ENCODE measurements around the gene REPS1. TPM values are rescaled to one million over a fixed set of nuclear protein-coding genes. Genes with fewer than 3 reads are reported as not detected.
"Not testable (repeated sequence)": the region's sequence is repeated elsewhere in the genome, so short reads cannot be mapped to it uniquely, and the experiment has no call there.

The REPS1 gene
- total RNA-seq, 2 donors from 2014 or later: 43.1 to 86.0 TPM

DNA sequence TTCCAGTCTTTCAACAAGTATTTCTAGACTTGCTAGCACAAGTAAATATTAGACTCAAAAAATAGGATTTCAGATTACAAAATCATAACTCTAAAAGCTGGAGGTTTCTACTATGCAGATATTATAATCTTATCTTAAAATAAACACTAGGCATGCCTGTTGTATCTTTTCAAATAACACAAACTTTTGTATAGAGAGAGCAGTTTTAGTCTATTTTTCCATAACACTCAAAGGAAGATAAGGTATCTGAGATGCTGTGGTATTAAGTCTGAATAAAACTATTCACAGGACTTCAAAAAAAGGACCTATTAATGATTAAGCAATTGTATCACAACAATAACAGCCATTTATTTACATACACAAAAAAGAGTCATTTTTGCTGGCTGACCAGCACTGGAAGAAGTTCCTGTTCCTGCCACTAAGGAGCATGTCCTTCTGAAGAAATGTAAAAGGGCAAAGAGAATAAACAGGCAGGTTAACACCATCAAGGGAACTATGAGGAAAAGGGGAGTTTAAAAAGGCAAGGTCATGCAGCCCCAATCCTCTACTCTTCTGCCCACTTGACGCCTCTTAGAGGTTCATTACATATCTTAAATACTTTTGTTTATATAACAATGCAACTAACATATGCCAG is 39.4 kb downstream of the REPS1 start:
- TF ChIP-seq, protein P1, sequence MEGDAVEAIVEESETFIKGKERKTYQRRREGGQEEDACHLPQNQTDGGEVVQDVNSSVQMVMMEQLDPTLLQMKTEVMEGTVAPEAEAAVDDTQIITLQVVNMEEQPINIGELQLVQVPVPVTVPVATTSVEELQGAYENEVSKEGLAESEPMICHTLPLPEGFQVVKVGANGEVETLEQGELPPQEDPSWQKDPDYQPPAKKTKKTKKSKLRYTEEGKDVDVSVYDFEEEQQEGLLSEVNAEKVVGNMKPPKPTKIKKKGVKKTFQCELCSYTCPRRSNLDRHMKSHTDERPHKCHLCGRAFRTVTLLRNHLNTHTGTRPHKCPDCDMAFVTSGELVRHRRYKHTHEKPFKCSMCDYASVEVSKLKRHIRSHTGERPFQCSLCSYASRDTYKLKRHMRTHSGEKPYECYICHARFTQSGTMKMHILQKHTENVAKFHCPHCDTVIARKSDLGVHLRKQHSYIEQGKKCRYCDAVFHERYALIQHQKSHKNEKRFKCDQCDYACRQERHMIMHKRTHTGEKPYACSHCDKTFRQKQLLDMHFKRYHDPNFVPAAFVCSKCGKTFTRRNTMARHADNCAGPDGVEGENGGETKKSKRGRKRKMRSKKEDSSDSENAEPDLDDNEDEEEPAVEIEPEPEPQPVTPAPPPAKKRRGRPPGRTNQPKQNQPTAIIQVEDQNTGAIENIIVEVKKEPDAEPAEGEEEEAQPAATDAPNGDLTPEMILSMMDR (IDR thresholded peaks at IDR 0.05): no peak
- peaks cover 3 to 20% of the 10 kb centered on the region in 2 donors for H3K4me1 ChIP-seq (ENCODE audit: control insufficient read depth in 1 of 2, low read depth in 2 of 2)
- no peak overlapping the region for H3K27ac ChIP-seq
- ATAC-seq (ENCODE audit: insufficient number of reproducible peaks, low FRiP score, low read depth) (no peak), DNase-seq (ENCODE audit: low spot score) (no peak)
- H3K36me3 ChIP-seq: no peaks in the 10 kb centered on the region
- H3K9me3 ChIP-seq: no peaks in the 10 kb centered on the region
- H3K4me3 ChIP-seq: no peak overlapping the region
- H3K27me3 ChIP-seq (replicated peaks; ENCODE audit: insufficient read depth): no peaks in the 10 kb centered on the region

DNA sequence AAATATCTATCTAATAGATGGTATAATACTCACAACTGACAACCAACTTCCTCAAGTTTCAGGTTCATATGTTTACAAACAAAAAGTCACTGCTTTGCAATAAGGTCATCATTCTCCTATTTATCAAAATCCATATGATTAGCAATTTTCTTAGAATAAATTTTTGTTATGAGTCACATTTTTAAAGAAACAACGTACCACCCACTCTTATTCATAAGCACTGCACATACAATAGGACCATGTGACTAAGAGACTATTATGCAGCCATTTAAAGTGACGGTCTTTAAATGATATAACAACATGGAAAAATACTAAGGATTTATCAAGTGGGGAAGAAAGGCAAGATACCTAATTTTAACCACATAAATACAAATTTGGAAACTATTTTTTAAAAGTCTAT is 40.0 kb downstream of the REPS1 start:
- Histone ChIP-seq H3K36me3 (no peaks in the 10 kb centered on the region), H3K27ac (no peak overlapping the region), H3K4me1 (ENCODE audit: control insufficient read depth in 1 of 2, low read depth in 2 of 2) (peaks cover 3 to 20% of the 10 kb centered on the region in 2 donors), H3K4me3 (no peak overlapping the region), H3K9me3 (no peaks in the 10 kb centered on the region), H3K27me3 (replicated peaks; ENCODE audit: insufficient read depth) (no peaks in the 10 kb centered on the region)
- TF ChIP-seq, protein P1 (IDR thresholded peaks at IDR 0.05): no peak
- ATAC-seq (ENCODE audit: insufficient number of reproducible peaks, low FRiP score, low read depth) (no peak), DNase-seq (ENCODE audit: low spot score) (no peak)

DNA sequence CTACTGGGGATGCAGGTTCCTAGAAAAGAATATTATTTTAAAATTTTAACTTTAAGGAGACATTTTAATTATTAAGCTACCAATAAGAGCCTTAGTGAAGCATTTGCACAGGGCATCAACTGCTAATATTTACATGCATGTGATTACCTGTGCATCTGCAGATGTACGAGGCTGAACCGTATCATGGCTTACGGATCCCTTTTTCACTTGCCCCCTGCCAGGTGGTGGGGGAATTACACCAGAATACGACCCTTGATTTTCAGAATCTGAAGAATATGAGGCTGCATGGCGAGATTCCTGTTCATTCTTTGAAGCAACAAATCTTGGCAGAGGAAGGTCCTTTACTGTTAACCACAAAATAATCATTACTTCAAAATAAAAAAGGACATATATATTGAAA is 42.7 kb downstream of the REPS1 start:
- no peak overlapping the region for H3K4me3 ChIP-seq
- TF ChIP-seq, protein P1 (IDR thresholded peaks at IDR 0.05): no peak
- no peak for ATAC-seq (ENCODE audit: insufficient number of reproducible peaks, low FRiP score, low read depth)

DNA sequence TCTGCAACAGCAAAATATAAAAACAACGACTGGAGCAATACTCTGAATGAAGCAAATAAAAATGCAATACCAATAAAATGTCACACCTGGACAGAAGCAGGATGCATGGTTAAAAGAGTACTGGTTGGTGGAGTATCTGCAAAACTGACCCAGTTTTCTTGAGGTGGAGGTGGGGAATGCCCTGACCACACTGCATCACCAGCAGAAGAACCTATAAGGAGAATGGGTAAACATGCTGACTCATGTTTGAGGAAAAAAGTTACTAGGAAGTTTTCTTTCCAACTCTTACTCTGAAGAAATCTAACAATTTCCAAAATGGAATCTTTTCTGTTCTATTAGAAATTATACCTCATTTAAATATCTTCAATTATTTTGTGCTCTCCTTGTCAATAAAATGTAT is 43.6 kb downstream of the REPS1 start:
- H3K4me1 ChIP-seq (ENCODE audit: control insufficient read depth in 1 of 2, low read depth in 2 of 2): peaks cover 3 to 18% of the 10 kb centered on the region in 2 donors
- no peak for DNase-seq (ENCODE audit: low spot score)
- no peaks in the 10 kb centered on the region for H3K27me3 ChIP-seq (replicated peaks; ENCODE audit: insufficient read depth)
- no peaks in the 10 kb centered on the region for H3K36me3 ChIP-seq
- H3K4me3 ChIP-seq: no peak overlapping the region
- no peak overlapping the region for H3K27ac ChIP-seq
- no peaks in the 10 kb centered on the region for H3K9me3 ChIP-seq
- TF ChIP-seq, protein P1 (IDR thresholded peaks at IDR 0.05): no peak
- ATAC-seq (ENCODE audit: insufficient number of reproducible peaks, low FRiP score, low read depth): no peak

More for the DNA sequence above, 42.7 kb downstream of the REPS1 start:
- H3K9me3 ChIP-seq: no peaks in the 10 kb centered on the region
- H3K4me1 ChIP-seq (ENCODE audit: control insufficient read depth in 1 of 2, low read depth in 2 of 2): peaks cover 3 to 20% of the 10 kb centered on the region in 2 donors
- H3K36me3 ChIP-seq: no peaks in the 10 kb centered on the region
- H3K27me3 ChIP-seq (replicated peaks; ENCODE audit: insufficient read depth): no peaks in the 10 kb centered on the region
- H3K27ac ChIP-seq: no peak overlapping the region
- DNase-seq (ENCODE audit: low spot score): no peak

DNA sequence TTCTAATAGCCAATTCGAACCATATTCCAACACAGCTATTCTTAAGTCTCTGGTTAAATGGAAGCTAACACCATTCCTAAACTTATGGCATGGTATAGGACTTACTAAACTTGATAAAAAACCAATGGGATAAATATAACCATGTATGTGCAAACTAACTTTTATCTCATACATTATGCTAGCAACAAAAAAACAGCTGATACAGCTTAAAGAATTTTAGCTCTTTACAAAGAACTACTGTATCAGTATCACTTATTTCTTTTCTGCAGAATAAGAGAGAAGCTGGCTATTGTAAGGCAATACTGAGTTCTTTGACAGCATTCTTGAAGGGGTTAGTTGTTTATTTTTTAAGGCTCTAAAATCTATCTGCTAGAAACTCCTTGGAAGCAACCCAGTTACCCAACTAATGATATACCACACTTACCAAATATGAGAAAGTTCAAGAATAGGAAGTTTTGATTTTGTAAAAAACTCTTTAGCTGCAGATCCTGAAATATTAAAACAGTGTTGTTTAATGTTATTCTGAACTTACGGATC is 44.9 kb downstream of the REPS1 start:
- peaks cover 0 to 6% of the 10 kb centered on the region in 2 donors for H3K4me1 ChIP-seq (ENCODE audit: control insufficient read depth in 1 of 2, low read depth in 2 of 2)
- no peaks in the 10 kb centered on the region for H3K27me3 ChIP-seq (replicated peaks; ENCODE audit: insufficient read depth)
- H3K4me3 ChIP-seq: no peak overlapping the region
- no peaks in the 10 kb centered on the region for H3K36me3 ChIP-seq
- no peaks in the 10 kb centered on the region for H3K9me3 ChIP-seq
- ATAC-seq (ENCODE audit: insufficient number of reproducible peaks, low FRiP score, low read depth): no peak
- DNase-seq (ENCODE audit: low spot score): no peak
- TF ChIP-seq, protein P1 (IDR thresholded peaks at IDR 0.05): no peak
- H3K27ac ChIP-seq: no peak overlapping the region

DNA sequence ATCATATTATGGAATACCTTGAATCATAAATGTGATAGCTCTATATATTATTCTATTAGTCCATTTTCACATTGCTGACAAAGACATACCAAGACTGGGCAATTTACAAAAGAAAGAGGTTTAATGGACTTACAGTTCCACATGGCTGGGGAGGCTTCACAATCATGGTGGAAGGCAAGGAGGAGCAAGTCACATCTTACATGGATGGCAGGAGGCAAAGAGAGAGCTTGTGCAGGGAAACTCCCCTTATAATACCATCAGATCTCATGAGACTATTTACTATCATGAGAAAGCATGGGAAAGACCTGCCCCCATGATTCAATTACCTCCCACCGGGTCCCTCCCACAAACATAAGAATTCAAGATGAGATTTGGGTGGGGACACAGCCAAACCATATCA is 51.2 kb downstream of the REPS1 start:
- not testable (repeated sequence) for H3K4me1 ChIP-seq (ENCODE audit: control insufficient read depth in 1 of 2, low read depth in 2 of 2); H3K27me3 ChIP-seq (replicated peaks; ENCODE audit: insufficient read depth); H3K9me3 ChIP-seq; ATAC-seq (ENCODE audit: insufficient number of reproducible peaks, low FRiP score, low read depth); H3K36me3 ChIP-seq; H3K27ac ChIP-seq; DNase-seq (ENCODE audit: low spot score); H3K4me3 ChIP-seq
